HPDE6-E6E7 (cell line): ENCODE results near the gene TYW1B.
"Not testable (repeated sequence)": the region's sequence is repeated elsewhere in the genome, so short reads cannot be mapped to it uniquely, and the experiment has no call there.

Experiments used
- DNase-seq: peaks from one replicate; pipeline ENCODE4 v3.0.0; 2011; ENCODE audit warnings: missing footprints; ENCODE audit errors: extremely low spot score

The TYW1B gene

DNA sequence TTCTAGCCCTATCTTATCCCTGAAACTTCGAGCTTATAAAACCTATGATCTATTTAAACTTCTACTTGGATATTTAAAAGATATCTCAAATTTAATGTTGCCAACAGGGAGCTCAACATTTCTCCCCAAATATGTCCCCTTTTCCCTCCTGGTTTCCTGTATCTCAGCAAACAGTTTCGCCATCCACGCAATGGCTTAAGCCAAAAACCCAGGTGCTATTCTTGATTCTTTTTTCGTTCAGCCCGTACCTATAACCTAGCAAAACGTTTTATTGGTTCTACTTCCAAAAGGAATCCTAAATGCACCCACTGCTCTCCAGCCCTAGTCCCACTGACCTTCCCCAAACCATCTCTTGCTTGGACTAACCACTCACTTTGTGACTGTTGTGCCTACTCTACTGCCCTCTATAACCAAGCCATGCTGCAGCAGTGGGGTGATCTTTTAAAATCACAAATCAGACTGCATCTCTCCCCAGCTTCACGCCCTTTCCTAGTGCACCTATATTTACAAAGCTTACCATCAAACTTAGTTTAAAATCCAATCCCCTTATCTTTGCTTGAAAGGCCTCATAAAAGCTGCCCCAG is 201.5 kb downstream of the TYW1B start:
- DNase-seq = not testable (repeated sequence)

DNA sequence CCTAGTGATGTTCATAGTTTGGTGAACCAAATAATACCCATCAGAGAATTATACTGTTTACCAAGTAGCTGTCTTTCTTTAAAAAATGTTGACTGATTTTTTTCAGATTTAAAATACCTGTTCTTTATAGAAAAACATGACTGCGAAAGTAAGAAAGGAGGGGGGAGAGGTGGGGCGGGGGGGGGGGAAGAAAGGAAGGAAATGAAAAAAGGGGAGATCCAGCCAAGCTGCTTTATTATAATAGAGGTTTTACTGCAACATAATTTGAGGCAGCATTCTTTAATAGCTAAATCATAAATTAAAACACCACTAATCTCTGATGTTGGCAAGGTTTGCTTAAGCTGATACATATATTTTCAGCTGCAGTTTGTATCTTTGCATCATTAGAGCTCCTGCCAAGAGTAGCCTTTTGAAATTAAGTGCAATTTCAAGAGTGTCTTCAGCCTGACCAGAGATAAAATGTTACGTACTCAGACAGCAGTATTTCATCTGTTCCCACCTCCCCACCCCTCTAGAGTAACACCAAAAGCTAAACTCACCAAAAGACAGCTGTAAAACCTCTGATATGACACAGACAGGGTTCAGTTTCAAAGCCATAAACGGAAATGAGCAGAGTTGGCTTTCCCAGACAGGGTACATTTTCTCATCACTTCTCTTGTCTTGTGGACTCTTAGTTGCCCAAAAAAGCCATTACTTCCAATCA is 202.1 kb downstream of the TYW1B start:
- DNase-seq = not testable (repeated sequence)

GRCh38 chr7:72622532-72622931 is 205.5 kb downstream of the TYW1B start:
- DNase-seq = no peak

GRCh38 chr7:72621761-72622187 is 206.2 kb downstream of the TYW1B start:
- not testable (repeated sequence) for DNase-seq

GRCh38 chr7:72620923-72621322 is 207.1 kb downstream of the TYW1B start:
- DNase-seq = not testable (repeated sequence)

- DNase-seq = not testable (repeated sequence)
Observed at GRCh38 chr7:72618435-72619180, 209.4 kb downstream of the TYW1B start.

GRCh38 chr7:72609761-72610160 is 218.2 kb downstream of the TYW1B start:
- not testable (repeated sequence) for DNase-seq

DNA sequence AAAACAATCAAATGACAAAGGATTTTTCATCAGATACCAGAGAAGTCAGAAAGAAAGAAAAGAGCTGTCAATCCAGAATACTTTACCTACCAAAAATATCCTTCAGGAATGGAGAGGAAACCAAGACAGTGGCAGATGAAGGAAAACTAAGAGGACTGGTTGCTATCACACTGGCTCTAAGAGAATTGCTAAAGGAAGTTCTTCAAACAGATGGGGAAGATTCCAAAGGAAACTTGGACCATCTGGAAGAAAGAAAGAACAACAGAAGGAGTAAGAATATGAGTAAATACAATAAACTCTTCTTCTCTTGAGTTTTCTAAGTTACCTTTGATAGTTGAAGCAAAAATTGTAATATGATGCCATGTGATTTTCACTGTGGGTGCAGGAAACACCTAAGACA is 220.0 kb downstream of the TYW1B start:
- not testable (repeated sequence) for DNase-seq

GRCh38 chr7:72605863-72606431 is 222.1 kb downstream of the TYW1B start:
- DNase-seq = not testable (repeated sequence)

DNA sequence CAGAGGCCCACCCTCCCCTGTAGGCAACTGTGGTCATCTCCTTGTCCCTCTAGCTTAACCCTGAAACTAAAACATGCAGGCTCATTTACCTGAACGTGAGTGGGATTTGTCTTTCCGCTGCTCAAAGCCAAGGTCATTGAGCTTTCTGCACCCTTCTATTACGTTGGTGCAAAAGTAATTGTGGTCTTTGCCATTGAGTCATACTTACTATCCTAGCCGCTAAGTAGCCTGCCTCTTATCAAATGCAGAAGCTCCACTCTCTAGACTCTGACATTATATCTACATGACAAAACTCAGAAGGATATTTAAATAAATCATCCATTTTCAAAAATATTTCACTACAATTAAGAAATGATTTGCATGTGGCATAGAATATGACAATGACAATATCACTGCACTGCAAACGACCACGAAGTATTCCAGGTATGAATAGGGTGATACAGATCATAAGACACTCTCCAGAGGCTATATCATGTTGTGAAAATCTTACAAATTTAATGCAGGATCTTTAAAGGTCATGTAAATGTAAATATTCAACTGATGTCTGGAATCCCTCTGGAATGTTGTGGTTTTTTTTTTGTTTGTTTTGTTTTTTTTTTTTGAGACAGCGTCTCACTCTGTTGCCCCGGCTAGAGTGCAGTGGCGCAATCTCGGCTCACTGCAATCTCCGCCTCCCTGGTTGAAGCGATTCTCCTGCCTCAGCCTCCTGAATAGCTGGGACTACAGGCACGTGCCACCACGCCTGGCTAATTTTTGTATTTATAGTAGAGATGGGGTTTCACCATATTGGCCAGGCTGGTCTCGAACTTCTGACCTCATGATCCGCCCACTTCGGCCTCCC is 223.0 kb downstream of the TYW1B start:
- not testable (repeated sequence) for DNase-seq

DNA sequence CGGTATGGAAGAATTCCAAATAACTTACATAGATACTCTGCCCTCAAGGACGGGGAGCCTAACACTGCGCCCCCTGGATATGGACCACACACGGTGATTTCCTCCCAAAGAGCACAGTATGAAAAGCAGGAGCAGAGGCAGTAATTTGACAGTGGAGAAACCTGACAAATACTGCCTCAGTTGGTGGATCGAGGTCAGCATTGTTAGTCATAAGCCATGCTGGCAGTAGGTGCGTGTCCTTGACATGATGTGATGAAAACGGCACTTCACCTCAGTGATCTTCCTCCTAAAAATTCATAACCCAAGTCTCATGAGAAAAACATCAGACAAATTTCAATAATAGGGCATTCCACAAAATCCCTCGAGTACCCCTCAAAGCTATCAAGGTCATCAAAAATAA is 224.5 kb downstream of the TYW1B start:
- DNase-seq = not testable (repeated sequence)

DNA sequence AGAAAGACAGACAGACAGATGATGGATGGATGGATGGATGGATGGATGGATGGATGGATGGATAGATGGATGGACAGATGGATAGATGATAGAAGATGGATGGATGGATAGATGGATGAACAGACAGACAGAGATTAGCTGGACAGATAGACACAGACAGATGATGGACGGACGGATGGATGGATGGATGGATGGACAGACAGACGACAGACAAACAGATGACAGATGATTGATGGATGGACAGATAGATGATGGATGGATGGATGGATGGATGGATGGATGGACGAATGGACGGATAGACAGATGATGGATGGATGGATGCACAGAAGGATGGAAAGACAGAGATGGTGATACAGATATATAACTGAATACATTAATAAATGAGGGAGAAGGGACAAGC is 224.9 kb downstream of the TYW1B start:
- DNase-seq = no peak

DNA sequence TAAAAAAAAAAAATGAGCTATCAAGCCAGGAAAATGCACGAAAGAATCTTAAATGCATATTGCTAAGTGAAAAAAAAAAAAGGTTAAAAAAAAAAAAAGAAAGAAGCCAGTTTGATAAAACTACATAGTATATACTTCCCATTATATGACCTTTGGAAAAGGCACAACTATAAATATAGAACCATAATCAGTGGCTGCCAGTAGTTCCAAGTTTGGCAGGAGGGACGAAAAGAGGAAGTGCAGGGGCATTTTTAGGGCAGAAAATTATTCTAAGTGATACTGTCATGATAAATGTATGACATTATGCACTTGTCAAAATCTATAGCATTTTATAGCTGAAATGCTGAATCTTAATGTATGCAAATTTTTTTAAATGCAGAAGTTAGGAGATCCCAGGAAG is 226.3 kb downstream of the TYW1B start:
- not testable (repeated sequence) for DNase-seq

- DNase-seq = not testable (repeated sequence)
Observed at GRCh38 chr7:72590023-72590422, 238.0 kb downstream of the TYW1B start.

DNA sequence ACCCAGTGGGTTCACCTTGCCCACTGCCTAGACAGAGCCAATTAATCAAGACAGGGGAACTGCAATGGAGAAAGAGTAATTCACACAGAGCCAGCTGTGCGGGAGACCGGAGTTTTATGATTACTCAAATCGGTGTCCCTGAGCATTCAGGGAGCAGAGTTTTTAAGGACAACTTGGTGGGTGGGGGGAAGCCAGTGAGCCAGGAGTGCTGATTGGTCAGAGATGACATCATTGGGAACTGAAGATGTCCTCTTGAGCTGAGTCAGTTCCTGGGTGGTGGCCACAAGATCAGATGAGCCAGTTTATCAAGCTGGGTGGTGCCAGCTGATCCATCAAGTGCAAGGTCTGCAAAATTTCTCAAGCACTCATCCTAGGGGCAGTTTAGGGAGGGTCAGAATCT is 240.7 kb downstream of the TYW1B start:
- not testable (repeated sequence) for DNase-seq

DNA sequence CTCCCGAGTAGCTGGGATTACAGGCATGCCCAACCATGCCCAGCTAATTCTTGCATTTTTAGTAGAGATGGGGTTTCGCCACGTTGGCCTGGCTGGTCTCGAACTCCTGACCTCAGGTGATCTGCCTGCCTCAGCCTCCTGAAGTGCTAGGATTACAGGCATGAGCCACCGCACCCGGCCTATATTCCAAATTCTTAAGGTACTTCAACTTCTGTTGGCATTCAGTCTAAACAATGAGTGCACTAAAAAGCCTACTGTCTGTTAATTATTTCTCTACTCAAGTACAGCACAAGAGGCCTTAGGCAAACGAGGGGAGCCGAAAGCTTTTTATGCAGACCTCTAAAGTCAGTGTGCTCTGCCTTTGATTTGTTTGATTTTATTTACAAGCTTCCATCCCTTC is 243.4 kb downstream of the TYW1B start:
- DNase-seq = not testable (repeated sequence)

DNA sequence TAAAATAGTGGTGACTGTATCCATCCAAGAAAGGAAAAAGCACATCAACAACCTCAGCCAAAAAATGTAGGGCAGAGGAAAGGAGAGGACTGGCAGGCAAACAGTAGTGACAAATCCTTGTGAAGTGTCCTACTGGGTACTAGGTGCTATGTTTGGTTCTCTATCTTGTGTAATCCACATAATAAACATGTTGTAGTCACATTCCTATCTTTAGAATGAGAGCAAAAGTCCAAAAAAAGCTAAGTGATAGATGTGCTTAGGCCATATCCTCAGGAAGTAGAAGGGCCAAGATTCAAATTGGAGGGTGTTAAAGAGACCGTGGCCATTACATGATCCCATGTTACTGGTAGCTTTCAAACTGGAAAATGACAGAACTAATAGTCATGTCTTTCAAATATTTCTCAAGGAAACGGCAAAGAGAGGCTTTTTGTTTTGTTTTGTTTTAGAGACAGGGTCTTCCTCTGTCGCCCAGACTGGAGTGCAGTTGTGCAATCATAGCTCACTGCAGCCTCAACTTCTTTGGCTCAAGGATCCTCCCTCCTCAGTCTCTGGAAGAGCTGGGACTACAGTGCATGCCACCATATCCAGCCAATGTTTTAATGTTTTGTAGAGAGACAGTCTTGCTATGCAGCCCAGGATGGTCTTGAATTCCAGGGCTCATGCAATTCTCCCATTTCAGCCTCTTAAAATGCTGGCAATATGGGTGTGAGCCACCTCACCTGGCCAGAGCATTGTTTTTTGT is 244.2 kb downstream of the TYW1B start:
- DNase-seq = not testable (repeated sequence)

- not testable (repeated sequence) for DNase-seq
Observed at GRCh38 chr7:72580142-72580770, 247.7 kb downstream of the TYW1B start.

- no peak for DNase-seq
Observed at GRCh38 chr7:72577107-72577506, 250.9 kb downstream of the TYW1B start.

DNA sequence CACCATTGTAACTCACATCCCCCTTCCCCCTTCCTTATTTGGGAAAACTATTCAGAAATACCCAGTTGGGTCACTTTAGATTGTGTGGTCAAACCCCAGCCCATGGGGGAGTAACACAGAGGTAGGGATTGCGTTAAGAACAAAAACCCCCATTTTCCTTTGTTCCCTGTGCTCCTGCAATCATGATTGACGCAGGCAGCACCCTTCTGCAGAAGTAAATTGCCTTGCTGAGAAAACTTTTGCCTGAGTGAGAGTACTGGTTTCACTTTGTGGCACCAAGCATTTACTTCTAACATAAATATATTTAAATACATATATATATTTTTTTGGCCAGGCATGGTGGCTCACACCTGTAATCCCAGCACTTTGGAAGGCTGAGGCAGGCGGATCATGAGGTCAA is 266.0 kb downstream of the TYW1B start:
- DNase-seq = not testable (repeated sequence)
